Left ventricle myocardium inferior (tissue), 1 donor: ENCODE data around the gene DISP1. TPM values are rescaled to one million over a fixed set of nuclear protein-coding genes. Genes with fewer than 3 reads are reported as not detected.

Source experiments
- DNase-seq: peaks from one replicate; pipeline ENCODE4 v3.0.0-alpha.2; 2020
- H3K27ac ChIP-seq: fragments of 200-600 bp; replicated peaks from 2 replicates; pipeline ENCODE4 v1.8.0; 2021
- H3K27me3 ChIP-seq: fragments of 200-600 bp; 2 replicates; pipeline ENCODE4 v1.8.0; 2021; ENCODE audit warnings: low read depth
- H3K36me3 ChIP-seq: fragments of 200-600 bp; 2 replicates; pipeline ENCODE4 v1.8.0; 2021
- H3K4me1 ChIP-seq: fragments of 200-600 bp; 2 replicates; pipeline ENCODE4 v1.8.0; 2021
- H3K4me3 ChIP-seq: fragments of 200-600 bp; 2 replicates; pipeline ENCODE4 v1.8.0; 2021; ENCODE audit warnings: mild to moderate bottlenecking, moderate library complexity
- H3K9me3 ChIP-seq: fragments of 200-600 bp; replicated peaks from 2 replicates; pipeline ENCODE4 v1.8.0; 2021
- CTCF ChIP-seq: fragments of 200-600 bp; IDR thresholded peaks from 2 replicates; pipeline ENCODE4 v1.8.0; 2021; ENCODE audit warnings: antibody characterized with exemption, mild to moderate bottlenecking, borderline replicate concordance
- intact Hi-C: fragments of 100-400 bp; cut with micrococcal nuclease; formaldehyde crosslinking; loops from one replicate; pipeline ENCODE4 v1.11.0; 2022
- total RNA-seq: library from RNA; stranded (reverse); fragmentation: NEBNext Ultra II Directional; extraction: Animal tissue kit (Norgen Biotek cat#: 25700); gene quantifications from one replicate; pipeline ENCODE4 v1.2.1, GENCODE V29; 2021
- donor health status: DM: no; HTN: yes; CAD: no; lungs with severe emphysema.

DISP1 gene
- total RNA-seq, 1 donor from 2014 or later = 3.4 TPM

GRCh38 chr1:222861062-222861461, 46.2 kb downstream of the DISP1 start:
- H3K27me3 ChIP-seq = no peaks in the 10 kb centered on the region
- H3K27ac ChIP-seq = no peak overlapping the region
- H3K4me3 ChIP-seq = no peak overlapping the region
- H3K36me3 ChIP-seq = peaks cover 10% of the 10 kb centered on the region
- TF ChIP-seq CTCF = no peak
- intact Hi-C loops = no loop called here
- DNase-seq = no peak
- peaks cover 8% of the 10 kb centered on the region for H3K4me1 ChIP-seq
- peaks cover 14% of the 10 kb centered on the region for H3K9me3 ChIP-seq

Other genes starting within 250 kb of the DISP1 start
- 2.5 TPM for gene TAF1A, start 225.1 kb upstream of the DISP1 start, total RNA-seq
- 53.5 TPM for gene MIA3, start 196.9 kb upstream of the DISP1 start, total RNA-seq
- 46.3 TPM for gene AIDA, start 102.5 kb upstream of the DISP1 start, total RNA-seq
- gene BROX, start 102.5 kb upstream of the DISP1 start, total RNA-seq = 28.9 TPM
- gene FAM177B, start 77.8 kb upstream of the DISP1 start, total RNA-seq = not detected